Ecto neural progenitor cell (in vitro differentiated cells): ENCODE measurements around the gene MKRN2OS.

Experiments
- DNase-seq: peaks from one replicate; pipeline ENCODE4 v3.0.0-alpha.2; 2018; ENCODE audit warnings: low spot score

The MKRN2OS gene

DNA sequence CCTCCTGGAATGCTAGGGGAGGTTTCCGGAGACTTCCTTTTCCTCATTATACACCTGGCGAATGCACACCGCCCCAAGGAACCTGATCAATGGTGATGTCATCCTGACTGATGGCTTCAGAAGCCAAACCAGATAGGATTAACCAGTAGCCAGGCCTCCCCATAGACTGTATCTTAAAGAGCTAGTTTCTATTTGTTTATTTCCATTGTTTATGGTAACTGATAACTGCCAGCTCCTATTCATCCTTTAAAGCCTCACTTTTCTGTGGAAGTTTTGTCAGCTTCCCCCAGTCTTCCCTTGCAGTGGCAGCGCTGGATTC is at the start of gene MKRN2OS:
Gene MKRN2OS, minus strand, starts transcription at position 27 of the 319 bp plus-strand sequence. CDS start 35 bp downstream, outside the sequence.
- no peak for DNase-seq

GRCh38 chr3:12593473-12593872 is 48.2 kb upstream of the MKRN2OS start:
- DNase-seq = no peak

GRCh38 chr3:12591997-12592715 is 46.9 kb upstream of the MKRN2OS start:
- DNase-seq = no peak

DNA sequence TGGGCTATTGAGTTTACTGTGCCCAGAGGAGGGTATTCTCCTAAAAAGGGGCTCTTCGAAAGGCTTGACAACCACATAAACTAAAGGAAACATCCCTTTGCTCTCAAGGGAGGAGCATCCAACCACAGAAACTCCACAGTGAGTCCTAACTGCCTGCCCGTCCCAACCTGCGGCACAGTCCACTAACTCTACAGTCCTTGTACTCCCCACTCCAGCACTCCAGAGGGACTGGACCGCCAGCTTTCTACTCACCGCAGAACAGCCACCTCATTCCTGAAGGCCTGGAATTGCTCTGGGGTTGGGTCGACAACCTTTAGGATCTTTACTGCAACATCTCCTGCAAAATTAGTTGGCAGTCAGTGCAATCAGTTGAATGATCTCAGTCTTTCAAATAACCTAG is 46.2 kb upstream of the MKRN2OS start:
- no peak for DNase-seq

DNA sequence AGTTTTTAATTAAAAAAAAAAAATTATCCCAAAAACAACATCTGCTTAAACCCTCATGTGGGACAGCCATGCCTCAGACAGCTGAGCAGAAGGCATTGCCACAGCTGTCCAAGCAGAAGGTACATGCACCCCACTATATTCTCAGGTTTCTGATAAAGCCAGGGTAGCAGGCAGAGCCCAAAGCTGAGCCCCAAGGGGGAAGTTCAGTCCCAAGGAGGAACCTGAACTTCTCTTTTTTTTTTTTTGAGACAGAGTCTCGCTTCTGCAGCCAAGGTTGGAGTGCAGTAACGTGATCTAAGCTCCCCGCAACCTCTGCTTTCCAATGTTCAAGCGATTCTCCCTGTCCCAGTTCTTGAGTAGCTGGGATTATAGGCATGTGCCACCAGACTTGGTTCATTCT is 44.8 kb upstream of the MKRN2OS start:
- no peak for DNase-seq

- DNase-seq = no peak
These were observed 43.0 kb upstream of the MKRN2OS start for GRCh38 chr3:12588039-12589009.

- DNase-seq = no peak
These were observed 41.1 kb upstream of the MKRN2OS start for GRCh38 chr3:12586403-12586802.

DNA sequence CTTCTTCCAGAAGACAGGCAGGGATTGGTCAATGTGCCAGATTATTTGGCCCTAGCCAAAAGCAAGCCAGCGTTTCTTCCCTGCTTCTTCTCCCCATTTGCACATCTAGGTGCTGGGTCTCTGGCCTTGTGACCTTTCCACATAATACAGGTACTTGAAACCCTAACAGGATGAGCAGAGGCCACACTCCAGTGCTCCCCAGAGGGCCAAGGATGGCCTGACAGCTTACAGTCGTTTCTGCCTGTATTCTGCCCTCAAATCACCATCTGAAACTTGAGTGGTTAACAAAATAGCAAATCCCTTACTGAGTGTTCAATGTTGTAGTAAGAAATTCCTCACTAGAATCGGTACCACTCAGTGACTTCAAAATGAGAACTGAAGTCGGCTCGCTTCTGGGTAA is 40.7 kb upstream of the MKRN2OS start:
- no peak for DNase-seq

GRCh38 chr3:12585181-12585580 is 39.9 kb upstream of the MKRN2OS start:
- no peak for DNase-seq

DNA sequence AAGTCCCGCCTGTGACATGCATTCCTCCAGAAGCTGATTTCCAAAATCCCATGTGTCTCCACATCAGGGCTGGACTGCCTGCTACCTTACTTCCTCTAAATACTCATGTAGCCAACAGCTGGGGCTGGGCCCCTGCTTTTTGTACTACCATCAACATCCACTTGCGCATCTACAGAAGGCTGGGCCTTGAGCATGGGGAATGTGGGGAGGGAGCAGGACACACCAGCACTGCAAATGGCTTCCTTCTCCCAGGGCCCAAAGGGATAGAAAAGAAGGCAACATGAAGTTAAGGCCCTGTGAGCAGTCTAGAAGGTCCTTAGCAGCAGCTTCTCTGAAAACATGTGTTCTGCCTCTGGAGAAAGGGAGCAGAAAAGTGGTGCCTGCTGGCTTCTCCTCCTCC is 38.8 kb upstream of the MKRN2OS start:
- DNase-seq = no peak

GRCh38 chr3:12583280-12583679 is 38.0 kb upstream of the MKRN2OS start:
- DNase-seq = no peak

DNA sequence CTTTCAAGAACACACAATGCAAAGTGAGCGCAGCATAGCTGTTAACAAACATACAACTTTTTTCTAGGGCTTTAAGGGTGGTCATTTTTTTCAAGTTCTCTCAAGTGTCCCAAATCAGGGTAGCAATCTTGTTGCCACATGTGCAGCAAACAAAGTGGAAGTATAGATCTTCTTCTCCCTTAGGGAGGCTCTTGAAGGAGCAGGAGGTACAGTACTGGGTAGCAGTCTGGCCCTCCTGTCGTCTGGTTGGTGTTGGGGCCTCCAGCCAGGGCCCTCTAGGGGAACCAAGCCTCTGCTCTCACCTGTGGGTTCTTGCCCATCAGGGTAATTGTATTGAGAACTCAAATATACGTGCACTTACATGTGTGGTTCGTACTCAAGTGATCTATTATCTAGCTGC is 37.4 kb upstream of the MKRN2OS start:
- DNase-seq = no peak

GRCh38 chr3:12579905-12580304 is 34.6 kb upstream of the MKRN2OS start:
- DNase-seq = no peak

- no peak for DNase-seq
These were observed 34.2 kb upstream of the MKRN2OS start for GRCh38 chr3:12579456-12579855.

DNA sequence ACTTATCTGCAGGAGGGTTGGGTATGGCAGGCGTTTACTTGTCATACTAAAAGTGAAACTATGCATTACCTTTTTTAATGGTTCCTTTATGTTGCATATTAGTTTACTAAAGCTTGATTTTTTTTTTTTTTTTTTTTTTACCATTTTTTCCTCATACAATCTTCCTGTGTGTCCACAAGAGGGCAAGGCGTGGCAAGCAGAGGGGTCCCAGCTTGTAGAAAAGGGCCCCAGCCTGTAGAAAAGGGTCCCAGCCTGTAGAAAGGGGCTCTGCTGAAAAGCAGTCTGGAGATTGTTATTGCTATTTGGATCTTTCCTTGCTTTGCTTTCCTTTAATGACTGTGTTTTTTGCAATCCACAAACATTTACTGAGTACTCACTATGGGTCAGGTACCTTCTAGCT is 33.4 kb upstream of the MKRN2OS start:
- no peak for DNase-seq

GRCh38 chr3:12577379-12577778 is 32.1 kb upstream of the MKRN2OS start:
- DNase-seq = no peak

- DNase-seq = no peak
These were observed 29.4 kb upstream of the MKRN2OS start for GRCh38 chr3:12574661-12575060.

- DNase-seq = no peak
These were observed 28.8 kb upstream of the MKRN2OS start for GRCh38 chr3:12574131-12574530.

DNA sequence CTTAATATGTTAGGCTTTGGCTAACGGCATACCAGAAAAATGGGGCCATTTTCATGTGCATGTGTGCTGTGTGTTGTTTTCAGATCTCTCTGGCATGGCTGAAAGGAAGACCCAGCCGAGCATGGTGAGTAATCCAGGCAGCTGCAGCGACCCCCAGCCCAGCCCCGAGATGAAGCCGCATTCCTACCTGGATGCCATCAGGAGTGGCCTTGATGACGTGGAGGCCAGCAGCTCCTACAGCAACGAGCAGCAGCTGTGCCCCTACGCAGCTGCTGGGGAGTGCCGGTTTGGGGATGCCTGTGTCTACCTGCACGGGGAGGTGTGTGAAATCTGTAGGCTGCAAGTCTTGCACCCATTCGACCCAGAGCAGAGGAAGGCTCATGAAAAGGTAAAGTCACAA is 26.7 kb upstream of the MKRN2OS start:
- DNase-seq = no peak

DNA sequence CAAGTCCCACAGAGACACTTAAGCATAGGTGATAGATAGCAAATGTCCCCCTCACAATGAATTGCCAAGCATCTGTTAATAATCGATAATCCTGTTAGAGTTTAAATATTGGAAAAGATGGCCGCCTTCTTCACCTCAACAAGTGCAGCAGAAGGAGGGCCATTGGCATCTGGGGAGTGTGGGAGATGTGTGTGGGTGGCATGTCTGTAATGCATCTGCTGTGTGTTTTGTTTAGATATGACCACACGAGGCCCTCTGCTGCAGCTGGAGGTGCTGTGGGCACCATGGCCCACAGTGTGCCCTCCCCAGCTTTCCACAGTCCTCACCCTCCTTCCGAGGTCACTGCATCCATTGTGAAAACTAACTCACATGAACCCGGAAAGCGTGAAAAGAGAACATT is 24.5 kb upstream of the MKRN2OS start:
- DNase-seq = no peak

- DNase-seq = no peak
These were observed 23.4 kb upstream of the MKRN2OS start for GRCh38 chr3:12568747-12569146.

GRCh38 chr3:12566976-12567375 is 21.7 kb upstream of the MKRN2OS start:
- DNase-seq = no peak

DNA sequence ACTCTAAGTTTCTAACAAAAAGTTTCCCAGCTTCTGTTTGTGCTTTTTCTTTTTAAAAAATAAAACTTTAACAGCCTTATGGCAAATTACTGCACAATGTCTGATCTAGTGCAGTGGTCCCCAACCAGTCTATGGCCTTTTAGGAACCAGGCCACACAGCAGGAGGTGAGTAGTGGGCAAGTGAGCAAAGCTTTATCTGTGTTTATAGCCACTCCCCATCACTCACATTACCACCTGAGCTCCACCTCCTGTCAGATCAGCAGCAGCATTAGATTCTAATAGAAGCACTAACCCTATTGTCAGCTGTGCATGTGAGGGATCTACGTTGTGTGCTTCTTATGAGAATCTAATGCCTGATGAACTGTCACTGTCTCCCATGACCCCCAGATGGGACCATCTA is 17.2 kb upstream of the MKRN2OS start:
- DNase-seq = no peak
